K562 (cell line): Measurements from ENCODE around the gene CELF4. TPM values are rescaled to one million over a fixed set of nuclear protein-coding genes. Genes with fewer than 3 reads are reported as not detected.

Experiments used
- ATAC-seq: fragments of 200-7000 bp; cut with Tn5 transposase; 3 replicates; pipeline ENCODE4 v1.9.1; 2020; ENCODE audit warnings: moderate library complexity
- BruUV-seq: library from RNA; stranded (reverse); fragments of 400-500 nt; replicated peaks from 2 replicates; lab custom pipeline; 2021; lab: Mats Ljungman, UMichigan
- CTCF ChIA-PET: fragments of 300-600 bp; formaldehyde crosslinking; extraction: SDS; loops from one replicate; lab custom pipeline; 2021; ENCODE audit warnings: low intra/inter-chr PET ratio; lab: Yijun Ruan, JAX
- POLR2A ChIA-PET: fragments of 300-600, 350-650 bp; sonication (Branson Sonifier 250); formaldehyde crosslinking; extraction: SDS; loops from one replicate; lab custom pipeline; 2021; ENCODE audit warnings: antibody characterized with exemption, inconsistent platforms; lab: Yijun Ruan, JAX
- DNase-seq, 4 experiments: peaks; one replicate each; pipeline versions ENCODE4 v3.0.0 to v3.0.0-alpha.2; 2011 to 2018; ENCODE audit warnings: low spot score in 3 of 4, mixed read lengths in 3 of 4; ENCODE audit errors: extremely low read depth in 1 of 4
- FAIRE-seq: peaks from 2 replicates; lab custom pipeline; 2011; peaks lifted over from hg19 to GRCh38; lab: Jason Lieb, UNC
- H2AFZ ChIP-seq: 2 replicates; pipeline ENCODE4 v1.6.0; 2011; ENCODE audit warnings: low read depth, low read length, control low read depth, inconsistent platforms
- H3K27ac ChIP-seq: fragments of 200-600 bp; 3 replicates; pipeline ENCODE4 v1.8.0; 2011; ENCODE audit warnings: low read depth, mild to moderate bottlenecking, control low read depth, inconsistent platforms, low read length, moderate library complexity, mixed read lengths; ENCODE audit errors: extremely low read depth
- H3K27me3 ChIP-seq, 2 experiments: fragments of 300-600 bp in 1 of 2; 2 replicates in 1 of 2; 3 replicates in 1 of 2; pipeline versions ENCODE4 v1.6.0 to v1.8.0; 2011; ENCODE audit warnings: inconsistent platforms in 2 of 2, low read length in 2 of 2, mild to moderate bottlenecking in 1 of 2, mixed read lengths in 1 of 2, moderate library complexity in 1 of 2; ENCODE audit not compliant: control insufficient read depth in 2 of 2, insufficient read depth in 2 of 2
- H3K36me3 ChIP-seq: fragments of 300-600 bp; 3 replicates; pipeline ENCODE4 v1.8.0; 2011; ENCODE audit warnings: mild to moderate bottlenecking, low read length, inconsistent platforms; ENCODE audit not compliant: control insufficient read depth, insufficient read depth
- H3K4me1 ChIP-seq, 2 experiments: fragments of 200-600 bp in 1 of 2; replicated peaks in 1 of 2; 2 replicates in 1 of 2; 3 replicates in 1 of 2; pipeline versions ENCODE4 v1.5.1 to v1.8.0; 2011; ENCODE audit warnings: inconsistent platforms in 2 of 2, low read length in 2 of 2, mild to moderate bottlenecking in 1 of 2, mixed read lengths in 1 of 2, moderate library complexity in 1 of 2; ENCODE audit not compliant: control insufficient read depth in 2 of 2, insufficient read depth in 2 of 2
- H3K4me2 ChIP-seq: 2 replicates; pipeline ENCODE4 v1.6.1; 2011; ENCODE audit warnings: low read length, control low read depth, inconsistent platforms, mixed read lengths; ENCODE audit not compliant: insufficient read depth
- H3K4me3 ChIP-seq: fragments of 200-600 bp; sonication (generic), shearing (Covaris generic); 2 replicates; pipeline ENCODE4 v1.5.1; 2016; ENCODE audit warnings: control low read depth, inconsistent platforms
- H3K79me2 ChIP-seq: fragments of 200-600 bp; 3 replicates; pipeline ENCODE4 v1.8.0; 2011; ENCODE audit warnings: low read length, inconsistent platforms; ENCODE audit not compliant: control insufficient read depth, insufficient read depth
- H3K9ac ChIP-seq, 2 experiments: 2 replicates each; pipeline versions ENCODE4 v1.6.0 to v1.6.1; 2011; ENCODE audit warnings: low read depth in 2 of 2, low read length in 2 of 2, control low read depth in 1 of 2, inconsistent platforms in 1 of 2, mild to moderate bottlenecking in 1 of 2, mixed read lengths in 1 of 2; ENCODE audit not compliant: insufficient read depth in 1 of 2
- H3K9me1 ChIP-seq: one replicate; pipeline ENCODE4 v1.6.0; 2011; ENCODE audit warnings: inconsistent platforms, mild to moderate bottlenecking, low read length, moderate library complexity; ENCODE audit not compliant: control insufficient read depth, insufficient read depth
- H3K9me3 ChIP-seq: replicated peaks from 2 replicates; pipeline ENCODE4 v1.5.1; 2011; ENCODE audit warnings: low read depth, low read length, inconsistent platforms; ENCODE audit not compliant: control insufficient read depth, insufficient read depth
- H4K20me1 ChIP-seq: replicated peaks from 2 replicates; pipeline ENCODE4 v1.6.1; 2011; ENCODE audit warnings: low read length, inconsistent platforms, mixed read lengths; ENCODE audit not compliant: control insufficient read depth, insufficient read depth
- CBFA2T3 ChIP-seq: fragments of 450-650 bp; IDR thresholded peaks from 2 replicates; pipeline ENCODE4 v1.6.1; 2017
- ELK1 ChIP-seq: sonication (generic); formaldehyde crosslinking; IDR thresholded peaks from 2 replicates; pipeline ENCODE4 v1.8.1; 2022; ENCODE audit warnings: missing genetic modification reagents
- HMG20A ChIP-seq: fragments of 450-650 bp; formaldehyde crosslinking; conservative IDR thresholded peaks from 2 replicates; pipeline ENCODE4 v1.4.0; 2020; ENCODE audit warnings: mild to moderate bottlenecking, mixed read lengths
- HOMEZ ChIP-seq: fragments of 250-450 bp; sonication (Bioruptor Pico); IDR thresholded peaks from 2 replicates; pipeline ENCODE4 v1.4.0; 2020; ENCODE audit warnings: mild to moderate bottlenecking, moderate library complexity
- HSF4 ChIP-seq: fragments of 250-450 bp; sonication (Bioruptor Pico); IDR thresholded peaks from 2 replicates; pipeline ENCODE4 v2.1.2; 2022; ENCODE audit warnings: mild to moderate bottlenecking, moderate library complexity, borderline replicate concordance
- KDM1A ChIP-seq, 2 experiments: fragments of 450-650 bp; IDR thresholded peaks; 2 replicates each; pipeline ENCODE4 v1.6.1; 2016; ENCODE audit warnings: mild to moderate bottlenecking in 2 of 2
- KDM4B ChIP-seq, 2 experiments: fragments of 450-650 bp in 1 of 2; sonication (generic) in 1 of 2; IDR thresholded peaks; 2 replicates each; pipeline ENCODE4 v1.6.1; 2016 to 2017; ENCODE audit warnings: borderline replicate concordance in 2 of 2, antibody characterized with exemption in 1 of 2, low read depth in 1 of 2, mild to moderate bottlenecking in 1 of 2
- PHF21A ChIP-seq: fragments of 450-650 bp; IDR thresholded peaks from 2 replicates; pipeline ENCODE4 v1.6.1; 2017; ENCODE audit warnings: low read depth, borderline replicate concordance
- POLR2AphosphoS5 ChIP-seq: IDR thresholded peaks from 2 replicates; pipeline ENCODE4 v1.6.1; 2011; ENCODE audit warnings: mild to moderate bottlenecking, low read depth, low read length, moderate library complexity; ENCODE audit not compliant: control insufficient read depth, insufficient read depth
- POU5F1 ChIP-seq: fragments of 150-350 bp; IDR thresholded peaks from 2 replicates; pipeline ENCODE4 v1.6.1; 2014; ENCODE audit warnings: borderline replicate concordance, low read length, low read depth, mild to moderate bottlenecking; ENCODE audit not compliant: partially characterized antibody
- SNIP1 ChIP-seq: fragments of 450-650 bp; IDR thresholded peaks from 2 replicates; pipeline ENCODE4 v1.7.1; 2017; ENCODE audit warnings: low read depth, mild to moderate bottlenecking
- SNRNP70 ChIP-seq: fragments of 200-400 bp; formaldehyde crosslinking; optimal IDR thresholded peaks from 2 replicates; pipeline ENCODE3; 2017; ENCODE audit warnings: low read depth, low read length
- TRIM24 ChIP-seq, 2 experiments: fragments of 450-650 bp; IDR thresholded peaks; 2 replicates each; pipeline ENCODE4 v1.6.1; 2016
- ZNF133 ChIP-seq: fragments of 250-450 bp; sonication (Bioruptor Pico); IDR thresholded peaks from 2 replicates; pipeline ENCODE4 v1.4.0; 2020; ENCODE audit warnings: mild to moderate bottlenecking
- ZNF197 ChIP-seq: fragments of 200-800 bp; sonication (Bioruptor generic); IDR thresholded peaks from 2 replicates; pipeline ENCODE4 v1.6.1; 2016; ENCODE audit warnings: low read depth, missing genetic modification characterization, missing compliant biosample characterization
- ZNF584 ChIP-seq: fragments of 200-800 bp; sonication (Bioruptor generic); IDR thresholded peaks from 2 replicates; pipeline ENCODE4 v1.6.1; 2016; ENCODE audit warnings: low read depth, mild to moderate bottlenecking, missing genetic modification characterization, missing compliant biosample characterization
- ZNF764 ChIP-seq: fragments of 250-450 bp; sonication (Bioruptor Pico); IDR thresholded peaks from 2 replicates; pipeline ENCODE4 v1.4.0; 2020; ENCODE audit warnings: low read depth, mild to moderate bottlenecking, moderate library complexity
- WGBS: fragments of 100-300 bp; shearing (Covaris generic); methylation state at CpG from one replicate; pipeline ENCODE4 v1.1.6; 2016; ENCODE audit warnings: low coverage, mixed read lengths; ENCODE audit not compliant: insufficient coverage; ENCODE audit errors: missing lambda C conversion rate; 5-methylcytosine and 5-hydroxymethylcytosine counted together
- in situ Hi-C: fragments of 300-500 bp; cut with MboI; formaldehyde crosslinking; loops from 4 replicates; pipeline ENCODE4 v1.15.0; 2018; ENCODE audit warnings: inconsistent platforms, mixed read lengths
- intact Hi-C: fragments of 100-400 bp; cut with micrococcal nuclease; formaldehyde crosslinking; loops from 2 replicates; pipeline ENCODE4 v1.14.2; 2022
- polyA plus RNA-seq, 8 experiments: library from polyadenylated mRNA; depleted of rRNA in 4 of 8; stranded (reverse) in 5 of 8; unstranded in 3 of 8; fragments of >200 nt; fragmentation: Nextera tagmentation in 2 of 8; fragmentation: Illumina TruSeq in 1 of 8; extraction: Ambion mirVana in 2 of 8; extraction: Trizol in 1 of 8; gene quantifications; 2 replicates each; pipeline versions ENCODE4 v1.2.1 to v1.2.3, GENCODE V29; 2011 to 2014; ENCODE audit warnings: inconsistent platforms in 1 of 8, missing spikeins in 1 of 8
- total RNA-seq, 7 experiments: library from RNA; depleted of rRNA in 6 of 7; stranded (reverse); fragments of >200 nt in 6 of 7; fragmentation: Illumina TruSeq in 2 of 7; extraction: Trizol in 2 of 7; gene quantifications; 2 replicates each; pipeline versions ENCODE4 v1.2.1 to v1.2.3, GENCODE V29; 2011 to 2021; ENCODE audit warnings: low replicate concordance in 1 of 7

The CELF4 gene
- total and polyA plus RNA-seq, 9 of the 15 experiments (the other 6 are each of a cell fraction or from before 2014, with no cell fraction given), result 0.04 to 0.24 (median 0.07) TPM; not detected in 3

GRCh38 chr18:37511721-37512298, 53.8 kb downstream of the CELF4 start (continued):
- no peak for TF ChIP-seq ZNF197 (CRISPR knock-in tag)
- TF ChIP-seq POU5F1, result no peak
- TF ChIP-seq ZNF584 (CRISPR knock-in tag), result no peak
- no peak for TF ChIP-seq HSF4 (CRISPR knock-in tag)
- no peak for TF ChIP-seq SNRNP70
- no peak for TF ChIP-seq HOMEZ (CRISPR knock-in tag)

- Histone ChIP-seq H3K9me3 (no peaks in the 10 kb centered on the region), H3K9me1 (no peaks in the 10 kb centered on the region), H3K4me1 (no peaks in the 10 kb centered on the region), H3K9ac (no peak overlapping the region), H2AFZ (no peak overlapping the region), H4K20me1 (no peaks in the 10 kb centered on the region), H3K4me2 (no peak overlapping the region), H3K79me2 (no peaks in the 10 kb centered on the region), H3K27ac (no peak overlapping the region), H3K4me3 (no peak overlapping the region), H3K36me3 (no peaks in the 10 kb centered on the region), H3K27me3 (no peaks in the 10 kb centered on the region)
- POLR2A ChIA-PET, result no interaction called here
- ATAC-seq (no peak), FAIRE-seq (no peak), DNase-seq (no peak)
- CTCF ChIA-PET, result no interaction called here
- intact Hi-C loops, result no loop called here
- no TSS peak for BruUV-seq
- 0% methylated on average over 1 of the region's 1 CpG for WGBS
- in situ Hi-C loops, result no loop called here
- no peak for TF ChIP-seq HMG20A (CRISPR knock-in tag)
- no peak for TF ChIP-seq CBFA2T3
- TF ChIP-seq SNIP1, result no peak
- no peak for TF ChIP-seq KDM4B (IDR thresholded peaks at IDR 0.05; ENCODE audit: borderline replicate concordance in 2 of 2, low read depth in 1 of 2)
- TF ChIP-seq ZNF133 (CRISPR knock-in tag), result no peak
- no peak for TF ChIP-seq KDM1A (IDR thresholded peaks at IDR 0.05)
- no peak for TF ChIP-seq POLR2AphosphoS5
- TF ChIP-seq TRIM24 (IDR thresholded peaks at IDR 0.05), result no peak
- TF ChIP-seq ELK1 (CRISPR knock-in tag), result no peak
- no peak for TF ChIP-seq PHF21A
- no peak for TF ChIP-seq ZNF764 (CRISPR knock-in tag)
Measured at GRCh38 chr18:37509600-37509999, 56.0 kb downstream of the CELF4 start.
